Activated CD4-positive, CD25-positive, alpha-beta regulatory T cell treated with anti-CD3 and anti-CD28 coated beads, Interleukin-2, amount 50 U/mL, for 72 hours (primary cell): ENCODE data around the gene KBTBD8.

ENCODE experiments used
- DNase-seq: peaks from one replicate; pipeline ENCODE4 v3.0.0; 2021

The KBTBD8 gene

GRCh38 chr3:66997560-66998112 is 471 bp upstream of the KBTBD8 start:
- peak; percentile 92 for DNase-seq

GRCh38 chr3:66998904-66999235 is 763 bp downstream of the KBTBD8 start:
- DNase-seq, result no peak

- DNase-seq, result no peak
Measured at GRCh38 chr3:67000009-67000408, 1.9 kb downstream of the KBTBD8 start.

- DNase-seq, result no peak
Measured at GRCh38 chr3:67001086-67001861, 3.2 kb downstream of the KBTBD8 start.

GRCh38 chr3:67005974-67006373 is 7.9 kb downstream of the KBTBD8 start:
- no peak for DNase-seq

- no peak for DNase-seq
Measured at GRCh38 chr3:67006460-67006859, 8.4 kb downstream of the KBTBD8 start.

- no peak for DNase-seq
Measured at GRCh38 chr3:67008388-67008787, 10.3 kb downstream of the KBTBD8 start.

- DNase-seq, result no peak
Measured at GRCh38 chr3:67009716-67010115, 11.6 kb downstream of the KBTBD8 start.

- DNase-seq, result no peak
Measured at GRCh38 chr3:67011414-67012131, 13.5 kb downstream of the KBTBD8 start.

- no peak for DNase-seq
Measured at GRCh38 chr3:67012564-67012963, 14.5 kb downstream of the KBTBD8 start.

GRCh38 chr3:67015702-67016484 is 17.8 kb downstream of the KBTBD8 start:
- no peak for DNase-seq

- no peak for DNase-seq
Measured at GRCh38 chr3:67016522-67017080, 18.5 kb downstream of the KBTBD8 start.

GRCh38 chr3:67017211-67017610 is 19.1 kb downstream of the KBTBD8 start:
- no peak for DNase-seq

- DNase-seq, result no peak
Measured at GRCh38 chr3:67018105-67018788, 20.1 kb downstream of the KBTBD8 start.

- no peak for DNase-seq
Measured at GRCh38 chr3:67018789-67019526, 20.9 kb downstream of the KBTBD8 start.

- no peak for DNase-seq
Measured at GRCh38 chr3:67028001-67028784, 30.1 kb downstream of the KBTBD8 start.

- DNase-seq, result no peak
Measured at GRCh38 chr3:67030785-67031740, 33.0 kb downstream of the KBTBD8 start.

GRCh38 chr3:67031986-67032385 is 33.9 kb downstream of the KBTBD8 start:
- no peak for DNase-seq

GRCh38 chr3:67033079-67033478 is 35.0 kb downstream of the KBTBD8 start:
- DNase-seq, result no peak

GRCh38 chr3:67034371-67034770 is 36.3 kb downstream of the KBTBD8 start:
- no peak for DNase-seq
